Choroid plexus epithelial cell (primary cell): Measurements from ENCODE around the gene STK10.
A peak's percentile ranks its signal among the peaks of the same experiment; 100 is the strongest.

Experiments used
- DNase-seq: peaks from one replicate; pipeline ENCODE4 v3.0.0-alpha.2; 2010; ENCODE audit warnings: low read depth
- H3K4me3 ChIP-seq: 2 replicates; pipeline ENCODE4 v1.5.1; 2011; ENCODE audit warnings: low read depth, mild to moderate bottlenecking, control low read depth, low read length, moderate library complexity
- TF ChIP-seq, protein P1 (sequence below): conservative IDR thresholded peaks from 2 replicates; pipeline ENCODE4 v1.5.1; 2011; ENCODE audit warnings: low read depth, mild to moderate bottlenecking, control low read depth, inconsistent platforms, low read length, moderate library complexity

Gene STK10

GRCh38 chr5:172188033-172188892 lies at the start of gene STK10:
Gene STK10, minus strand, starts transcription at chr5:172188224. Its CDS starts 182 bp downstream, at chr5:172188042.
- peak within 1 kb of the TSS; percentile 95 for H3K4me3 ChIP-seq
- TF ChIP-seq, protein P1, sequence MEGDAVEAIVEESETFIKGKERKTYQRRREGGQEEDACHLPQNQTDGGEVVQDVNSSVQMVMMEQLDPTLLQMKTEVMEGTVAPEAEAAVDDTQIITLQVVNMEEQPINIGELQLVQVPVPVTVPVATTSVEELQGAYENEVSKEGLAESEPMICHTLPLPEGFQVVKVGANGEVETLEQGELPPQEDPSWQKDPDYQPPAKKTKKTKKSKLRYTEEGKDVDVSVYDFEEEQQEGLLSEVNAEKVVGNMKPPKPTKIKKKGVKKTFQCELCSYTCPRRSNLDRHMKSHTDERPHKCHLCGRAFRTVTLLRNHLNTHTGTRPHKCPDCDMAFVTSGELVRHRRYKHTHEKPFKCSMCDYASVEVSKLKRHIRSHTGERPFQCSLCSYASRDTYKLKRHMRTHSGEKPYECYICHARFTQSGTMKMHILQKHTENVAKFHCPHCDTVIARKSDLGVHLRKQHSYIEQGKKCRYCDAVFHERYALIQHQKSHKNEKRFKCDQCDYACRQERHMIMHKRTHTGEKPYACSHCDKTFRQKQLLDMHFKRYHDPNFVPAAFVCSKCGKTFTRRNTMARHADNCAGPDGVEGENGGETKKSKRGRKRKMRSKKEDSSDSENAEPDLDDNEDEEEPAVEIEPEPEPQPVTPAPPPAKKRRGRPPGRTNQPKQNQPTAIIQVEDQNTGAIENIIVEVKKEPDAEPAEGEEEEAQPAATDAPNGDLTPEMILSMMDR: peak; percentile 75
- DNase-seq: peak; percentile 89

- TF ChIP-seq, protein P1: no peak
- DNase-seq: peak; percentile 37
- no peak overlapping the region for H3K4me3 ChIP-seq
Measured at GRCh38 chr5:172235827-172236736, 48.1 kb upstream of the STK10 start.

GRCh38 chr5:172235132-172235780 lies 47.2 kb upstream of the STK10 start:
- TF ChIP-seq, protein P1: no peak
- no peak overlapping the region for H3K4me3 ChIP-seq
- DNase-seq: peak; percentile 16

DNA sequence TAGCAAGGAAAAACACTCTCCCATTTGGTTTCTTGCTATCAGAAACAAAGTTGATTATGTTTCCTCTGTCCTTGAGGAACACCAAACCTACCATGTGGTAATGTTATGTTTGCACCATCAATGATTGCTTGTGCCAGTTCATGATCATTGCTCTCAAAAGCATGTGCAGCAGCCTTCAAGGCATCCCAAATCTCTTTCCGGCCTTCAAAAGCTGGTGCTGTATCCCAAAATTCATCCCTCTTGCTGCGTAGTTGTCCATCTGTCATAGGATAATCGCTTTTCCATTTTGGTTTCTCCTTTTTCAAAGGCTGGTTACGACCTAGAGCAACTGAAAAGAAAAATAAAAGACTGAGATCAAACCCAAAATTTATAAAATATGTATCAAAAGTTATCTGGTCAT lies 46.0 kb upstream of the STK10 start:
- TF ChIP-seq, protein P1: no peak
- DNase-seq: no peak
- H3K4me3 ChIP-seq: no peak overlapping the region

DNA sequence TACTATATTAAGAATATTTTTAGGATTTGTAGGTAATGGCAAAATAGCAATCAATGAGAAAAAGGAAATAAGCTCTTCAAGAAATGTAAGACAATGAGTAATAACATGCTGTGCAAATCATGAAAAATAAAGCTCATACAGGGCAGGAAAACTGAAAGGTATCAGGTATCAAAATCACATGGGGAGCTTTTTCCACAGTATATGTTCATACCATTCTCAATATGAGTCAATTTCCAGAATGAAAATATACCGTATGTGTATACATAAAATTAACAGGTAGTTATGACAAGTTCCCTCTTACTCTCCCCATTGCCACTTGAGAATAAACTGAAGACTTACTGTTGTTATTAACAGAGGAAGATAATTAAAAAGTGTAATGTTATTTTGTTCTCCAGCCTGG lies 41.9 kb upstream of the STK10 start:
- TF ChIP-seq, protein P1: no peak
- H3K4me3 ChIP-seq: no peak overlapping the region
- DNase-seq: peak; percentile 10

DNA sequence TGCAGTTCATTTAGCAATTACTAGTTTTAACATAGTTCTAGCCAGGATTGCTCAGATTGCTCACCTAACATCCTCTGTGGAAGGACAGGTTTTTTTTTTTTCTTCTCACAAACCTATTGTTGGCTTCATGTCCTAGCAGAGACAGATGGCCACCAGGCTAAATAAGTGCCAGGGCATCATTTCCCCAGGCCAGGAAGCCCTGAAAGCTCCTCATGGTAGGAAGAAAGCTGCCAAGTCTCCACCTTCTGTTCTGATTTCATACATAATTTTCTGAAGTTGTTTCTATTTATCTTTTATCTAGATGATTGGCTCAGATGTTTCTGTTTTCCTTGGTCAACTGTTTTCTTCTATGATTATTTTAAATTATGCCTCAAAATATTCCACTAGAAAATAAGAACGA lies 37.0 kb upstream of the STK10 start:
- DNase-seq: no peak
- H3K4me3 ChIP-seq: no peak overlapping the region
- TF ChIP-seq, protein P1: no peak
